ENCODE results near the gene NUP98.

DNA sequence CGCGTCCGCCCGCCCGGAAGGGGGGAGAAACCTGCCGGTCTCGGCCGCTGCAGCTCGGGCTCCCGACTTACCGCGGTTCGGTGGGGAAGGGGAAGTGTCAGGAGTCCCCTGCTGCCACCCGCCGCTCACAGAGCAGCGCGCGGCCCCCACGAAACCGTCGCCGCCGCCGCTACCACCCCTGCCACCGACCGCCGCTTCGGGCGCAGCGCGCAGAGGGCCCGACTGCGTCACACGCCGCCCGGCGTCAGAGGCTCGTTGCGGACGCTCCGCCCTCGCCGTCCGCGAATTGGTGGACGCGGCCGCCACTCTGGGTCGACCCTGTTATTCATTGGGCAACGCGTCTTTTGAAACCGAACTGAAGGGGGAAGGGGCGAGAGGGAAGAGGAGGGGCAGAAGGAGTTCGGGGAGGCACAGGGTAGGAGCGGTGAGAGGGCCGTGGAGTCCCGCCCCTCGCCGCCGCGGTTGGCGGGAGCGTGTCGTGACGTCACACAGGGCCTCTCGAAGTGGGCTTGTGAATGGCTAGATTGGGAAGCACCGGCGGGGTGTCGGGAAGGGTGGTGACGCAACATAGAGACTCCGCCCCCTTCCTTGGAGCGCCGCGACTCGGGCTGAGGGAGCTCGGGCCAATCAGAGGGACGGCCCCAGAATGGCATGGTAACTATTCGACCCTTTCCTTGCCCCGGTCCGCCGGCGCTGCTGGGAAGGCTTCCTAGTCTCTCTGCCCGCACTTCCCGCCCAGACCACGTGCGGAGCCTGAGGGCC is at the start of gene NUP98:
- TF ChIP-seq EGR1 (IDR thresholded peaks at IDR 0.05; ENCODE audit: low read depth) (no peak), JUND (IDR thresholded peaks at IDR 0.05) (no peak), EZH2phosphoT487 (IDR thresholded peaks at IDR 0.05; ENCODE audit: borderline replicate concordance) (no peak), YY1 (IDR thresholded peaks at IDR 0.05; ENCODE audit: extremely low read depth, insufficient replicate concordance, low read depth, low read length) (no peak)
- TF ChIP-seq, protein P1, sequence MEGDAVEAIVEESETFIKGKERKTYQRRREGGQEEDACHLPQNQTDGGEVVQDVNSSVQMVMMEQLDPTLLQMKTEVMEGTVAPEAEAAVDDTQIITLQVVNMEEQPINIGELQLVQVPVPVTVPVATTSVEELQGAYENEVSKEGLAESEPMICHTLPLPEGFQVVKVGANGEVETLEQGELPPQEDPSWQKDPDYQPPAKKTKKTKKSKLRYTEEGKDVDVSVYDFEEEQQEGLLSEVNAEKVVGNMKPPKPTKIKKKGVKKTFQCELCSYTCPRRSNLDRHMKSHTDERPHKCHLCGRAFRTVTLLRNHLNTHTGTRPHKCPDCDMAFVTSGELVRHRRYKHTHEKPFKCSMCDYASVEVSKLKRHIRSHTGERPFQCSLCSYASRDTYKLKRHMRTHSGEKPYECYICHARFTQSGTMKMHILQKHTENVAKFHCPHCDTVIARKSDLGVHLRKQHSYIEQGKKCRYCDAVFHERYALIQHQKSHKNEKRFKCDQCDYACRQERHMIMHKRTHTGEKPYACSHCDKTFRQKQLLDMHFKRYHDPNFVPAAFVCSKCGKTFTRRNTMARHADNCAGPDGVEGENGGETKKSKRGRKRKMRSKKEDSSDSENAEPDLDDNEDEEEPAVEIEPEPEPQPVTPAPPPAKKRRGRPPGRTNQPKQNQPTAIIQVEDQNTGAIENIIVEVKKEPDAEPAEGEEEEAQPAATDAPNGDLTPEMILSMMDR (IDR thresholded peaks at IDR 0.05 in 2 of 3, conservative IDR thresholded peaks at IDR 0.05 in 1 of 3; ENCODE audit: borderline replicate concordance in 1 of 3, insufficient read depth in 1 of 3, low read depth in 2 of 3, low read length in 2 of 3) = no peak

Data from HCT116 (cell line).